PC-3 (cell line): Measurements from ENCODE around the gene ASMTL. TPM values are rescaled to one million over a fixed set of nuclear protein-coding genes. Genes with fewer than 3 reads are reported as not detected.

Experiments used
- ATAC-seq: fragments of 200-7000 bp; cut with Tn5 transposase; 2 replicates; pipeline ENCODE4 v1.9.1; 2020; ENCODE audit warnings: mild to moderate bottlenecking, moderate library complexity
- BruUV-seq: library from RNA; stranded (reverse); fragments of 400-500 nt; replicated peaks from 2 replicates; lab custom pipeline; 2021; lab: Mats Ljungman, UMichigan
- CTCF ChIA-PET: fragments of 300-600 bp; sonication (Branson Sonifier 250); formaldehyde crosslinking; loops from one replicate; lab custom pipeline; 2022; ENCODE audit warnings: antibody characterized with exemption; lab: Charles Lee
- POLR2A ChIA-PET: fragments of 300-600 bp; sonication (Branson Sonifier 250); formaldehyde crosslinking; loops from one replicate; lab custom pipeline; 2022; ENCODE audit warnings: antibody characterized with exemption; ENCODE audit not compliant: unreplicated experiment; lab: Charles Lee
- DNase-seq: peaks from one replicate; pipeline ENCODE4 v3.0.0-alpha.2; 2015
- H2AFZ ChIP-seq: fragments of 300-600 bp; sonication (generic); 2 replicates; pipeline ENCODE4 v1.6.0; 2016; ENCODE audit warnings: antibody characterized with exemption, low read length
- H3F3A ChIP-seq: fragments of 300-600 bp; sonication (generic); one replicate; pipeline ENCODE4 v1.6.0; 2017; ENCODE audit warnings: antibody characterized with exemption, low read length, control low read depth, mild to moderate bottlenecking; ENCODE audit not compliant: unreplicated experiment
- H3K27ac ChIP-seq: fragments of 300-600 bp; sonication (generic); 2 replicates; pipeline ENCODE4 v1.5.1; 2016; ENCODE audit warnings: mild to moderate bottlenecking, low read length
- H3K27me3 ChIP-seq: fragments of 300-600 bp; sonication (generic); 2 replicates; pipeline ENCODE4 v1.6.1; 2016; ENCODE audit warnings: low read length, mixed read lengths
- H3K36me3 ChIP-seq: fragments of 300-600 bp; sonication (generic); 2 replicates; pipeline ENCODE4 v1.6.1; 2016; ENCODE audit warnings: low read depth, mixed run types, low read length, mixed read lengths
- H3K4me1 ChIP-seq: fragments of 300-600 bp; sonication (generic); 2 replicates; pipeline ENCODE4 v1.5.1; 2016; ENCODE audit warnings: low read length; ENCODE audit not compliant: insufficient read depth
- H3K4me2 ChIP-seq: fragments of 300-600 bp; sonication (generic); 2 replicates; pipeline ENCODE4 v1.6.0; 2016; ENCODE audit warnings: low read length
- H3K4me3 ChIP-seq: fragments of 300-600 bp; sonication (generic); 2 replicates; pipeline ENCODE4 v1.5.1; 2016; ENCODE audit warnings: mild to moderate bottlenecking, low read length, mixed read lengths
- H3K79me2 ChIP-seq: fragments of 300-600 bp; sonication (generic); 2 replicates; pipeline ENCODE4 v1.6.1; 2017; ENCODE audit warnings: low read length, mixed read lengths
- H3K9ac ChIP-seq: fragments of 300-600 bp; sonication (generic); 2 replicates; pipeline ENCODE4 v1.6.0; 2016; ENCODE audit warnings: mild to moderate bottlenecking, low read length
- H3K9me2 ChIP-seq: fragments of 300-600 bp; sonication (generic); replicated peaks from 2 replicates; pipeline ENCODE4 v1.6.1; 2016; ENCODE audit warnings: mixed run types, low read length, mixed read lengths
- H3K9me3 ChIP-seq: fragments of 300-600 bp; sonication (generic); 2 replicates; pipeline ENCODE4 v1.6.1; 2016; ENCODE audit warnings: low read length, mixed read lengths
- H4K20me1 ChIP-seq: fragments of 300-600 bp; sonication (generic); 2 replicates; pipeline ENCODE4 v1.6.1; 2016; ENCODE audit warnings: low read length, mixed read lengths
- CTCF ChIP-seq: fragments of 300-600 bp; sonication (generic); conservative IDR thresholded peaks from 2 replicates; pipeline ENCODE4 v1.5.1; 2017; ENCODE audit warnings: antibody characterized with exemption, low read depth, mild to moderate bottlenecking, low read length
- EZH2 ChIP-seq: fragments of 300-600 bp; sonication (generic); IDR thresholded peaks from one replicate; pipeline ENCODE4 v1.6.1; 2017; ENCODE audit warnings: antibody characterized with exemption, mild to moderate bottlenecking, low read length; ENCODE audit not compliant: unreplicated experiment
- EZH2phosphoT487 ChIP-seq: fragments of 300-600 bp; sonication (generic); IDR thresholded peaks from 2 replicates; pipeline ENCODE4 v1.6.1; 2018; ENCODE audit warnings: mild to moderate bottlenecking, antibody characterized with exemption, low read length, borderline replicate concordance
- intact Hi-C: fragments of 100-400 bp; cut with micrococcal nuclease; formaldehyde crosslinking; loops from 2 replicates; pipeline ENCODE4 v1.9.0; 2023
- total RNA-seq: library from RNA; depleted of rRNA; stranded (reverse); fragments of >200 nt; gene quantifications from 2 replicates; pipeline ENCODE4 v1.2.3, GENCODE V29; 2014

ASMTL gene
- total RNA-seq, 1 experiment from 2014 or later = 6.7 TPM

DNA sequence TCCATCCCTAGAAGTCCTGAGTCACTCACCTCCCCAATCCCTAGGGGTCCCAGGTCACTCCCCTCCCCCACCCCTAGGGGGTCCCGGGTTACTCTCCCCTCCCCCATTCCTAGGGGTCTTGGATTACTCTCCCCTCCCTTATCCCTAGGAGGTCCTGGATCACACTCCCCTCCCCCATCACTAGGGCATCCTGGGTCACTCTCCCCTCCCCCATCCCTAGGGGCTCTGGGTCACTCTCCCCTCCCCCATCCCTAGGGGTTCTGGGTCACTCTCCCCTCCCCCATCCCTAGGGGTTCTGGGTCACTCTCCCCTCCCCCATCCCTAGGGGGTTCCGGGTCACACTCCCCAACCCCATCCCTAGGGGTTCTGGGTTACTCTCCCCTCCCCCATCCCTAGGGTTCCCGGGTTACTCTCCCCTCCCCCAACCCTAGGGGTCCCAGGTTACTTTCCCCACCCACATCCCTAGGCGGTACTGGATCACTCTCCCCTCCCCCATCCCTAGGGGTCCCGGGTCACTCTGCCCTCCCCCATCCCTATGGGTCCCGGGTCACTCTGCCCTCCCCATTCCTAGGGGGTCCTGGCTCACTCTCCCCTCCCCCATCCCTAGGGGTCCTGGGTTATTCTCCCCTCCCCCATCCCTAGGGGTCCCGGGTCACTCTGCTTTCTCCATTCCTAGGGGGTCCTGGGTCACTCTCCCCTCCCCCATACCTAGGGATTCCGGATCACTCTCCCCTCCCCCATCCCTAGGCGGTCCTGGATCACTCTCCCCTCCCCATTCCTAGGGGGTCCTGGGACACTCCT is 2.1 kb downstream of the ASMTL start:
- Histone ChIP-seq H3K4me2 (no peak overlapping the region), H3K9me3 (no peaks in the 10 kb centered on the region), H3K79me2 (peaks cover 4% of the 10 kb centered on the region; the same call in 1 of the 2 replicates), H3F3A (no peaks in the 10 kb centered on the region), H3K9me2 (no peaks in the 10 kb centered on the region), H3K36me3 (no peaks in the 10 kb centered on the region; the same call in 1 of the 2 replicates), H3K27ac (no peak overlapping the region), H3K9ac (no peak overlapping the region), H4K20me1 (no peaks in the 10 kb centered on the region), H2AFZ (no peak overlapping the region), H3K27me3 (no peaks in the 10 kb centered on the region), H3K4me3 (no peak overlapping the region), H3K4me1 (no peaks in the 10 kb centered on the region)
- intact Hi-C loops = loop anchor here (5.0 kb wide), 1 partner anchor 1142 kb away; no protein-coding TSS in a partner anchor
- DNase-seq = no peak
- ChIA-PET CTCF (no interaction called here), POLR2A (no interaction called here)
- BruUV-seq = no TSS peak
- TF ChIP-seq EZH2phosphoT487 (no peak), CTCF (no peak), EZH2 (no peak)
- ATAC-seq = no peak

DNA sequence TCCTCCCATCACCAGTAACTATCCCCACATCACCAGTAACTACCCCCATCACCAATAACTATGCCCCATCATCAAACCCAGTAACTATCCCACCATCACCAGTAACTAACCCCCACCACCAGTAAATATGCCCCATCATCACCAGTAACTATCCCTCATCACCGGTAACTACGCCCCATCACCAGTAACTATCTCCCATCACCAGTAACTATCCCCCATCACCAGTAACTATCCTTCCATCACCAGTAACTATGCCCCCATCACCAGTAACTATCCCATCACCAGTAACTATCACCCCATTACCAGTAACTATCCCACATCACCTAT is 2.9 kb downstream of the ASMTL start:
- H3K9me2 ChIP-seq = no peaks in the 10 kb centered on the region
- no peaks in the 10 kb centered on the region for H3F3A ChIP-seq
- DNase-seq (no peak), ATAC-seq (no peak)
- no peak overlapping the region for H3K9ac ChIP-seq
- BruUV-seq = no TSS peak
- POLR2A ChIA-PET = no interaction called here
- H3K36me3 ChIP-seq = no peaks in the 10 kb centered on the region; the same call in 1 of the 2 replicates
- peaks cover 4% of the 10 kb centered on the region; the same call in 1 of the 2 replicates for H3K79me2 ChIP-seq
- TF ChIP-seq CTCF (no peak), EZH2 (no peak), EZH2phosphoT487 (no peak)
- H3K4me3 ChIP-seq = no peak overlapping the region
- H3K27ac ChIP-seq = no peak overlapping the region
- H3K27me3 ChIP-seq = no peaks in the 10 kb centered on the region
- intact Hi-C loops = loop anchor here (5.0 kb wide), 1 partner anchor 1143 kb away; no protein-coding TSS in a partner anchor
- H2AFZ ChIP-seq = no peak overlapping the region
- no peaks in the 10 kb centered on the region for H3K9me3 ChIP-seq
- CTCF ChIA-PET = no interaction called here
- H3K4me1 ChIP-seq = no peaks in the 10 kb centered on the region
- H4K20me1 ChIP-seq = no peaks in the 10 kb centered on the region
- H3K4me2 ChIP-seq = no peak overlapping the region
